H1 (cell line): ENCODE data around the gene KCTD3. TPM values are rescaled to one million over a fixed set of nuclear protein-coding genes. Genes with fewer than 3 reads are reported as not detected.

Experiments
- CTCF ChIA-PET: fragments of 300-600 bp; sonication (Branson Sonifier 250); formaldehyde crosslinking; loops from one replicate; lab custom pipeline; 2021; ENCODE audit not compliant: partially characterized antibody; lab: Charles Lee
- POLR2A ChIA-PET: fragments of 300-600 bp; sonication (Branson Sonifier 250); formaldehyde crosslinking; loops from one replicate; lab custom pipeline; 2021; ENCODE audit warnings: inconsistent platforms; ENCODE audit not compliant: partially characterized antibody; lab: Charles Lee
- DNase-seq, 2 experiments: peaks; one replicate each; pipeline versions ENCODE4 v3.0.0 to v3.0.0-alpha.2; 2010 to 2022; ENCODE audit warnings: low spot score in 2 of 2, low read depth in 1 of 2, mixed read lengths in 1 of 2
- FAIRE-seq: peaks from 2 replicates; lab custom pipeline; 2011; peaks lifted over from hg19 to GRCh38; lab: Jason Lieb, UNC
- H2AFZ ChIP-seq: 2 replicates; pipeline ENCODE4 v1.8.1; 2012; ENCODE audit warnings: low read length, inconsistent platforms
- H2AK5ac ChIP-seq: 2 replicates; pipeline ENCODE4 v1.6.1; 2013; ENCODE audit warnings: low read depth, low read length
- H2BK120ac ChIP-seq: replicated peaks from 2 replicates; pipeline ENCODE3; 2013; ENCODE audit warnings: low read depth, low read length, inconsistent platforms
- H2BK12ac ChIP-seq: 2 replicates; pipeline ENCODE4 v1.6.1; 2013; ENCODE audit warnings: low read depth, low read length
- H2BK15ac ChIP-seq: 2 replicates; pipeline ENCODE4 v1.6.1; 2013; ENCODE audit warnings: low read length
- H2BK20ac ChIP-seq: 2 replicates; pipeline ENCODE4 v1.6.1; 2013; ENCODE audit warnings: low read length
- H2BK5ac ChIP-seq: 2 replicates; pipeline ENCODE4 v1.6.1; 2013; ENCODE audit warnings: low read depth, low read length
- H3K14ac ChIP-seq: 2 replicates; pipeline ENCODE4 v1.6.1; 2013; ENCODE audit warnings: inconsistent platforms; ENCODE audit not compliant: insufficient read length
- H3K18ac ChIP-seq: 2 replicates; pipeline ENCODE4 v1.6.1; 2013; ENCODE audit warnings: low read length; ENCODE audit errors: extremely low read depth
- H3K23ac ChIP-seq: 2 replicates; pipeline ENCODE4 v1.6.1; 2013; ENCODE audit warnings: inconsistent platforms; ENCODE audit not compliant: insufficient read length
- H3K23me2 ChIP-seq: 2 replicates; pipeline ENCODE4 v1.6.1; 2013; ENCODE audit warnings: low read depth, low read length
- H3K27ac ChIP-seq: 2 replicates; pipeline ENCODE4 v1.6.1; 2011; ENCODE audit warnings: low read depth, low read length, inconsistent platforms
- H3K27me3 ChIP-seq, 4 experiments: replicated peaks in 1 of 4; 1 replicate in 1 of 4; 2 replicates in 3 of 4; pipeline versions ENCODE4 v1.6.1 to v1.8.1; 2011 to 2013; ENCODE audit warnings: low read length in 3 of 4, mild to moderate bottlenecking in 3 of 4, inconsistent platforms in 2 of 4, mixed read lengths in 2 of 4, moderate library complexity in 1 of 4; ENCODE audit not compliant: control insufficient read depth in 3 of 4, insufficient read depth in 3 of 4; ENCODE audit errors: extremely low read depth in 1 of 4
- H3K36me3 ChIP-seq, 4 experiments: 2 replicates each; pipeline versions ENCODE4 v1.6.1 to v1.8.1; 2011 to 2013; ENCODE audit warnings: mild to moderate bottlenecking in 4 of 4, low read length in 3 of 4, moderate library complexity in 2 of 4, control low read depth in 1 of 4, inconsistent platforms in 1 of 4; ENCODE audit not compliant: insufficient read depth in 4 of 4, control insufficient read depth in 2 of 4
- H3K4ac ChIP-seq: replicated peaks from 2 replicates; pipeline ENCODE3; 2013; ENCODE audit warnings: low read length, low read depth, mixed read lengths, inconsistent platforms; ENCODE audit not compliant: insufficient read length
- H3K4me1 ChIP-seq, 4 experiments: replicated peaks in 1 of 4; 1 replicate in 1 of 4; 2 replicates in 3 of 4; pipeline versions ENCODE4 v1.6.1 to v1.8.1; 2011 to 2013; ENCODE audit warnings: low read length in 3 of 4, inconsistent platforms in 2 of 4, mixed read lengths in 1 of 4; ENCODE audit not compliant: insufficient read depth in 4 of 4, control insufficient read depth in 3 of 4
- H3K4me2 ChIP-seq, 2 experiments: 2 replicates each; pipeline versions ENCODE4 v1.6.1 to v1.8.1; 2011 to 2013; ENCODE audit warnings: low read depth in 2 of 2, low read length in 2 of 2, control low read depth in 1 of 2, inconsistent platforms in 1 of 2, mild to moderate bottlenecking in 1 of 2; ENCODE audit not compliant: insufficient read depth in 1 of 2
- H3K4me3 ChIP-seq, 4 experiments: fragments of 200-600, 300-600 bp in 1 of 4; sonication (generic), shearing (Covaris generic), sonication (Bioruptor Twin) in 1 of 4; 2 replicates each; pipeline versions ENCODE4 v1.5.1 to v1.8.1; 2011 to 2016; ENCODE audit warnings: low read length in 4 of 4, low read depth in 3 of 4, control low read depth in 2 of 4, inconsistent platforms in 2 of 4, mild to moderate bottlenecking in 2 of 4, mixed read lengths in 1 of 4, moderate library complexity in 1 of 4; ENCODE audit not compliant: insufficient read depth in 2 of 4; ENCODE audit errors: extremely low read depth in 1 of 4
- H3K56ac ChIP-seq: replicated peaks from 2 replicates; pipeline ENCODE3; 2013; ENCODE audit warnings: low read depth, mild to moderate bottlenecking, mixed read lengths, low read length, inconsistent platforms; ENCODE audit not compliant: insufficient read length
- H3K79me1 ChIP-seq: 2 replicates; pipeline ENCODE4 v1.6.1; 2013; ENCODE audit warnings: low read depth, low read length, control low read depth
- H3K79me2 ChIP-seq, 2 experiments: 2 replicates each; pipeline versions ENCODE4 v1.6.1 to v1.8.1; 2012 to 2013; ENCODE audit warnings: low read length in 2 of 2, mild to moderate bottlenecking in 2 of 2, inconsistent platforms in 1 of 2; ENCODE audit not compliant: insufficient read depth in 2 of 2, control insufficient read depth in 1 of 2
- H3K9ac ChIP-seq, 4 experiments: replicated peaks in 1 of 4; 1 replicate in 1 of 4; 2 replicates in 3 of 4; pipeline versions ENCODE4 v1.6.1 to v1.8.1; 2011 to 2013; ENCODE audit warnings: low read depth in 3 of 4, low read length in 3 of 4, control low read depth in 2 of 4, mild to moderate bottlenecking in 2 of 4, moderate library complexity in 2 of 4, inconsistent platforms in 1 of 4; ENCODE audit errors: extremely low read depth in 1 of 4
- H3K9me3 ChIP-seq, 2 experiments: 2 replicates each; pipeline versions ENCODE4 v1.6.1 to v1.8.1; 2012 to 2013; ENCODE audit warnings: mild to moderate bottlenecking in 2 of 2, moderate library complexity in 2 of 2, control low read depth in 1 of 2, inconsistent platforms in 1 of 2, low read depth in 1 of 2, low read length in 1 of 2, mixed read lengths in 1 of 2; ENCODE audit not compliant: insufficient read depth in 2 of 2
- H4K20me1 ChIP-seq, 2 experiments: replicated peaks in 1 of 2; 2 replicates each; pipeline versions ENCODE3 to v1.8.1; 2011 to 2013; ENCODE audit warnings: inconsistent platforms in 2 of 2, low read length in 2 of 2, mild to moderate bottlenecking in 1 of 2; ENCODE audit not compliant: insufficient read depth in 2 of 2, control insufficient read depth in 1 of 2
- H4K5ac ChIP-seq: 2 replicates; pipeline ENCODE4 v1.6.1; 2013; ENCODE audit warnings: low read length, low read depth, mixed read lengths, inconsistent platforms; ENCODE audit not compliant: insufficient read length
- H4K8ac ChIP-seq: 2 replicates; pipeline ENCODE4 v1.8.0; 2013; ENCODE audit warnings: mild to moderate bottlenecking, moderate library complexity, low read length, inconsistent platforms; ENCODE audit not compliant: insufficient read depth; ENCODE audit errors: extremely low read depth
- H4K91ac ChIP-seq: replicated peaks from 2 replicates; pipeline ENCODE3; 2013; ENCODE audit warnings: low read length, mixed read lengths, inconsistent platforms; ENCODE audit not compliant: insufficient read length
- BACH1 ChIP-seq: IDR thresholded peaks from 2 replicates; pipeline ENCODE4 v1.6.1; 2012; ENCODE audit warnings: low read length, improper control_type of control experiment
- CTCF ChIP-seq, 3 experiments: IDR thresholded peaks; 1 replicate in 2 of 3; 2 replicates in 1 of 3; pipeline versions ENCODE4 v1.5.1 to v1.6.1; 2011; ENCODE audit warnings: low read length in 3 of 3, mild to moderate bottlenecking in 3 of 3, inconsistent platforms in 2 of 3, low read depth in 1 of 3, moderate library complexity in 1 of 3; ENCODE audit not compliant: insufficient read depth in 1 of 3; ENCODE audit errors: control extremely low read depth in 1 of 3
- EZH2 ChIP-seq: fragments of 200-600 bp; sonication (generic); IDR thresholded peaks from 2 replicates; pipeline ENCODE4 v1.7.1; 2012; ENCODE audit warnings: low read depth, mild to moderate bottlenecking, moderate library complexity, low read length, inconsistent platforms; ENCODE audit not compliant: severe bottlenecking
- FOSL1 ChIP-seq: IDR thresholded peaks from 2 replicates; pipeline ENCODE4 v1.6.1; 2011; ENCODE audit warnings: mild to moderate bottlenecking, low read depth, low read length, moderate library complexity; ENCODE audit not compliant: insufficient read depth
- MAFK ChIP-seq: IDR thresholded peaks from 2 replicates; pipeline ENCODE4 v1.6.1; 2012; ENCODE audit warnings: low read depth, mild to moderate bottlenecking, improper control_type of control experiment, low read length
- RFX5 ChIP-seq: IDR thresholded peaks from 2 replicates; pipeline ENCODE4 v1.6.1; 2011; ENCODE audit warnings: low read depth, low read length, improper control_type of control experiment, borderline replicate concordance
- RNF2 ChIP-seq: fragments of 200-900, 300-1000 bp; sonication (generic); IDR thresholded peaks from 2 replicates; pipeline ENCODE4 v1.7.1; 2016; ENCODE audit warnings: borderline replicate concordance, low read depth, mild to moderate bottlenecking, antibody characterized with exemption, low read length; ENCODE audit not compliant: poor library complexity, severe bottlenecking; ENCODE audit errors: missing control alignments
- SIRT6 ChIP-seq: IDR thresholded peaks from one replicate; pipeline ENCODE4 v1.7.1; 2012; ENCODE audit warnings: low read length, inconsistent platforms
- ZNF274 ChIP-seq: IDR thresholded peaks from 2 replicates; pipeline ENCODE4 v1.7.0; 2012; ENCODE audit warnings: low read length, borderline replicate concordance; ENCODE audit errors: extremely low read depth
- polyA plus RNA-seq, 7 experiments: library from polyadenylated mRNA; depleted of rRNA in 3 of 7; stranded (reverse) in 5 of 7; unstranded in 2 of 7; fragments of >200 nt in 5 of 7; fragments of 200-250 nt in 2 of 7; gene quantifications; 1 replicate in 5 of 7; 2 replicates in 1 of 7; 4 replicates in 1 of 7; pipeline versions ENCODE4 v1.2.1 to v1.2.3, GENCODE V29; 2011 to 2013; ENCODE audit warnings: missing spikeins in 2 of 7, mixed read lengths in 2 of 7
- total RNA-seq: library from RNA; stranded (reverse); fragmentation: NEBNext Ultra II Directional; extraction: Animal tissue kit (Norgen Biotek cat#: 25700); gene quantifications from 2 replicates; pipeline ENCODE4 v1.2.1, GENCODE V29; 2021
- TF ChIP-seq, protein P1 (sequence below): IDR thresholded peaks from 2 replicates; pipeline ENCODE4 v1.6.1; 2011; ENCODE audit warnings: low read length, improper control_type of control experiment

KCTD3 gene
- total and polyA plus RNA-seq, 2 of the 8 experiments (the other 6 are each of a cell fraction or from before 2014, with no cell fraction given) = 43.0 to 55.6 TPM

- DNase-seq = no peak
- no peaks in the 10 kb centered on the region for H3K23me2 ChIP-seq
- no peaks in the 10 kb centered on the region for H3K9me3 ChIP-seq
- H3K23ac ChIP-seq = no peak overlapping the region
- H3K4ac ChIP-seq = no peak overlapping the region
- H3K4me2 ChIP-seq = no peak overlapping the region
- H2BK120ac ChIP-seq = no peak overlapping the region
- no peak overlapping the region for H3K14ac ChIP-seq
- no peak overlapping the region for H3K18ac ChIP-seq
- no peak overlapping the region for H2AK5ac ChIP-seq
- ChIA-PET CTCF (interaction anchor here (0.6 to 1.3 kb wide), 4 partner anchors 33 to 850 kb away, joined by 3 read pairs; no protein-coding TSS in a partner anchor), POLR2A (interaction anchor here (0.7 to 2.1 kb wide), 2 partner anchors 12 to 17 kb away, joined by 4 to 5 read pairs; no protein-coding TSS in a partner anchor)
- H3K36me3 ChIP-seq = peaks cover 0 to 34% (median 1%) of the 10 kb centered on the region in 4 experiments; a peak in 4 of 8 replicates
- H2BK20ac ChIP-seq = no peak overlapping the region
- H4K91ac ChIP-seq = peak overlapping the region; percentile 22
- no peaks in the 10 kb centered on the region for H4K20me1 ChIP-seq
- H3K79me1 ChIP-seq = no peaks in the 10 kb centered on the region
- H3K27ac ChIP-seq = no peak overlapping the region
- no peaks in the 10 kb centered on the region for H3K79me2 ChIP-seq
- FAIRE-seq = no peak
- no peak overlapping the region for H2AFZ ChIP-seq
- H3K56ac ChIP-seq = no peak overlapping the region
- no peak overlapping the region for H4K8ac ChIP-seq
- H2BK15ac ChIP-seq = no peak overlapping the region
- H3K4me3 ChIP-seq = no peak overlapping the region
- no peaks in the 10 kb centered on the region for H3K27me3 ChIP-seq
- H4K5ac ChIP-seq = no peak overlapping the region
- H3K4me1 ChIP-seq = peaks cover 0 to 3% (median 0%) of the 10 kb centered on the region in 4 experiments; a peak in 3 of 7 replicates
- H3K9ac ChIP-seq = no peak overlapping the region
- no peak overlapping the region for H2BK5ac ChIP-seq
- H2BK12ac ChIP-seq = no peak overlapping the region
- TF ChIP-seq SIRT6 (no peak), BACH1 (no peak), ZNF274 (no peak), RNF2 (no peak), EZH2 (no peak), FOSL1 (no peak), MAFK (no peak), CTCF (IDR thresholded peaks at IDR 0.05; ENCODE audit: control extremely low read depth in 1 of 3, insufficient read depth in 1 of 3, low read depth in 1 of 3, low read length in 3 of 3) (no peak), RFX5 (no peak)
- TF ChIP-seq, protein P1, sequence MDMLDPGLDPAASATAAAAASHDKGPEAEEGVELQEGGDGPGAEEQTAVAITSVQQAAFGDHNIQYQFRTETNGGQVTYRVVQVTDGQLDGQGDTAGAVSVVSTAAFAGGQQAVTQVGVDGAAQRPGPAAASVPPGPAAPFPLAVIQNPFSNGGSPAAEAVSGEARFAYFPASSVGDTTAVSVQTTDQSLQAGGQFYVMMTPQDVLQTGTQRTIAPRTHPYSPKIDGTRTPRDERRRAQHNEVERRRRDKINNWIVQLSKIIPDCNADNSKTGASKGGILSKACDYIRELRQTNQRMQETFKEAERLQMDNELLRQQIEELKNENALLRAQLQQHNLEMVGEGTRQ = no peak
Observed at GRCh38 chr1:215600258-215600792, 33.2 kb downstream of the KCTD3 start.
